A549 (cell line): Measurements from ENCODE around the gene FBXO3.

Experiments used
- CTCF ChIP-seq: fragments of >200 bp; sonication (Bioruptor Twin); formaldehyde crosslinking; IDR thresholded peaks from 3 replicates; pipeline ENCODE4 v1.5.1; 2016
- ELK1 ChIP-seq: fragments of 150-350 bp; IDR thresholded peaks from 2 replicates; pipeline ENCODE4 v1.6.1; 2014; ENCODE audit warnings: low read depth, mild to moderate bottlenecking, low read length
- HMGXB4 ChIP-seq: fragments of 250-450 bp; sonication (Bioruptor Pico); IDR thresholded peaks from 2 replicates; pipeline ENCODE4 v1.5.0; 2021; ENCODE audit warnings: mild to moderate bottlenecking, moderate library complexity, borderline replicate concordance
- MAFK ChIP-seq: fragments of 450-650 bp; IDR thresholded peaks from 2 replicates; pipeline ENCODE4 v1.6.1; 2014; ENCODE audit not compliant: partially characterized antibody
- MAX ChIP-seq: IDR thresholded peaks from 2 replicates; pipeline ENCODE4 v1.6.1; 2012
- POLR2A ChIP-seq: IDR thresholded peaks from 2 replicates; pipeline ENCODE4 v1.6.1; 2012; ENCODE audit warnings: mild to moderate bottlenecking, low read length
- REST ChIP-seq: fragments of 200-600 bp; sonication (generic); IDR thresholded peaks from 2 replicates; pipeline ENCODE4 v1.6.1; 2016; ENCODE audit warnings: antibody characterized with exemption, mild to moderate bottlenecking, moderate library complexity
- RFX5 ChIP-seq: fragments of 450-650 bp; IDR thresholded peaks from 2 replicates; pipeline ENCODE4 v1.7.1; 2014; ENCODE audit warnings: antibody characterized with exemption, mild to moderate bottlenecking, moderate library complexity
- SREBF2 ChIP-seq: fragments of 450-650 bp; IDR thresholded peaks from 2 replicates; pipeline ENCODE4 v1.6.1; 2014; ENCODE audit warnings: mild to moderate bottlenecking, moderate library complexity
- ZNF302 ChIP-seq: fragments of 250-450 bp; sonication (Bioruptor Pico); IDR thresholded peaks from 2 replicates; pipeline ENCODE4 v1.9.0; 2021; ENCODE audit warnings: inconsistent platforms, mild to moderate bottlenecking, moderate library complexity

GRCh38 chr11:33773404-33773986 lies 825 bp downstream of the FBXO3 start:
- TF ChIP-seq ZNF302 (CRISPR knock-in tag) (no peak), HMGXB4 (no peak), CTCF (no peak), RFX5 (no peak), MAFK (no peak), SREBF2 (no peak), REST (no peak), POLR2A (no peak), ELK1 (no peak), MAX (0 out of 2 replicates have a peak, but pooled peaks have one; percentile 36)
